AG09319 (cell line): ENCODE results near the gene LYG1.

Experiments
- DNase-seq: peaks from one replicate; pipeline ENCODE4 v3.0.0-alpha.2; 2010; ENCODE audit warnings: low read depth; ENCODE audit errors: extremely low read depth
- CTCF ChIP-seq: IDR thresholded peaks from 2 replicates; pipeline ENCODE4 v1.5.1; 2011; ENCODE audit warnings: low read depth, mild to moderate bottlenecking, inconsistent platforms, low read length, moderate library complexity

LYG1 gene

DNA sequence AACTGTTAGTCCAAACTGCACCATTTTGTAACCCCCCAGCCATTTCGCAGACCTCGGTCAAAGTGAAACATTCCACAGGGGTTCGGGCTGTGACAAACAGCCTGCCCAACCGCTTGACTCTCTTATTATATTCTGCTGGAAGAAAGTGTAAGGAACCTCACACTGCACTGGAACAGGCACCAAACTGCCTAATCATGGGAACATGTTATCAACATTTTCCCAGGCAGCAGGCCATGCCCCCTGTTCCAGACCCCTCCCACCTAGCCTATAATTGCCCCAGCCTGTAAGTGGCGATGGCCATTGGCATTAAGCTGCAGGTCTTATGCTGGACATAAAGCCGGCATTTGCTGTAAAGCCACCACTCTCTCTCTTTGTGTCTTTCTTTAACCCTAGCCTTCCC is 62.4 kb downstream of the LYG1 start:
- TF ChIP-seq CTCF: no peak

More for the DNA sequence above, 62.4 kb downstream of the LYG1 start:
- no peak for DNase-seq
